Activated CD8-positive, alpha-beta T cell treated with anti-CD3 and anti-CD28 coated beads for 36 hours (primary cell): ENCODE data around the gene GABRR3. TPM values are rescaled to one million over a fixed set of nuclear protein-coding genes. Genes with fewer than 3 reads are reported as not detected.
A peak's percentile ranks its signal among the peaks of the same experiment; 100 is the strongest.

Source experiments
- ATAC-seq: fragments of 200-7000 bp; cut with Tn5 transposase; one replicate; pipeline ENCODE4 v1.10.0; 2021; ENCODE audit warnings: mild to moderate bottlenecking, moderate library complexity
- CTCF ChIA-PET: fragments of 350-600 bp; sonication (Branson Sonifier 250); formaldehyde crosslinking; loops from one replicate; lab custom pipeline; 2021; ENCODE audit warnings: antibody characterized with exemption; lab: Charles Lee
- POLR2A ChIA-PET: fragments of 350-600 bp; sonication (Branson Sonifier 250); formaldehyde crosslinking; loops from one replicate; lab custom pipeline; 2021; ENCODE audit warnings: antibody characterized with exemption; lab: Charles Lee
- DNase-seq: peaks from one replicate; pipeline ENCODE4 v3.0.0-alpha.2; 2020
- H3K27ac Mint-ChIP-seq: one replicate; pipeline ENCODE4 v1.8.0; 2021; ENCODE audit warnings: mild to moderate bottlenecking, mixed read lengths
- H3K27me3 Mint-ChIP-seq: one replicate; pipeline ENCODE4 v1.8.0; 2021; ENCODE audit warnings: mixed read lengths
- H3K36me3 Mint-ChIP-seq: one replicate; pipeline ENCODE4 v1.8.0; 2021; ENCODE audit warnings: low read depth, mixed read lengths
- H3K4me1 Mint-ChIP-seq: one replicate; pipeline ENCODE4 v1.8.0; 2021; ENCODE audit warnings: low read depth, mixed read lengths
- H3K4me3 Mint-ChIP-seq: one replicate; pipeline ENCODE4 v1.8.0; 2021; ENCODE audit warnings: mild to moderate bottlenecking, moderate library complexity, mixed read lengths
- H3K9me3 Mint-ChIP-seq: one replicate; pipeline ENCODE4 v1.8.0; 2021; ENCODE audit warnings: mixed read lengths
- CTCF ChIP-seq: fragments of 200-600 bp; IDR thresholded peaks from one replicate; pipeline ENCODE4 v1.8.0; 2022; ENCODE audit warnings: antibody characterized with exemption, mild to moderate bottlenecking
- intact Hi-C: fragments of 100-400 bp; cut with micrococcal nuclease; formaldehyde crosslinking; loops from one replicate; pipeline ENCODE4 v1.10.0; 2022
- total RNA-seq, 2 experiments: library from RNA; stranded (reverse); gene quantifications; one replicate each; pipeline ENCODE4 v1.2.3, GENCODE V29; 2021

The GABRR3 gene
- not detected for total RNA-seq

GRCh38 chr3:98035208-98035607 lies at the start of gene GABRR3:
Gene GABRR3, minus strand, starts transcription at chr3:98035315. Its CDS starts 328 bp downstream, at chr3:98034987.
- ChIA-PET CTCF (no interaction called here), POLR2A (no interaction called here)
- no peaks in the 10 kb centered on the region for H3K36me3 Mint-ChIP-seq
- intact Hi-C loops = loop anchor here (5.0 kb wide), 2 partner anchors 152 to 567 kb away; no protein-coding TSS in a partner anchor
- TF ChIP-seq CTCF = no peak
- H3K4me3 Mint-ChIP-seq = no peak within 1 kb of the TSS
- ATAC-seq (no peak), DNase-seq (no peak)
- peaks cover 13% of the 10 kb centered on the region for H3K27me3 Mint-ChIP-seq
- peaks cover 9% of the 10 kb centered on the region for H3K4me1 Mint-ChIP-seq
- H3K27ac Mint-ChIP-seq = no peak within 1 kb of the TSS
- H3K9me3 Mint-ChIP-seq = no peaks in the 10 kb centered on the region

- ATAC-seq (no peak), DNase-seq (no peak)
- Mint-ChIP-seq H3K36me3 (no peaks in the 10 kb centered on the region), H3K27me3 (peaks cover 1% of the 10 kb centered on the region), H3K27ac (no peak overlapping the region), H3K9me3 (no peaks in the 10 kb centered on the region), H3K4me1 (no peaks in the 10 kb centered on the region), H3K4me3 (no peak overlapping the region)
- POLR2A ChIA-PET = no interaction called here
- CTCF ChIA-PET = no interaction called here
- no peak for TF ChIP-seq CTCF
- intact Hi-C loops = no loop called here
Observed at GRCh38 chr3:98073486-98073885, 38.4 kb upstream of the GABRR3 start.

GRCh38 chr3:98070840-98071239 lies 35.7 kb upstream of the GABRR3 start:
- Mint-ChIP-seq H3K9me3 (no peaks in the 10 kb centered on the region), H3K27ac (no peak overlapping the region), H3K27me3 (peaks cover 9% of the 10 kb centered on the region), H3K4me3 (no peak overlapping the region), H3K36me3 (no peaks in the 10 kb centered on the region), H3K4me1 (no peaks in the 10 kb centered on the region)
- ATAC-seq = no peak
- CTCF ChIA-PET = interaction anchor here (1.5 kb wide), 1 partner anchor 31 kb away, joined by 6 read pairs; no protein-coding TSS in a partner anchor
- no peak for TF ChIP-seq CTCF
- DNase-seq = no peak
- POLR2A ChIA-PET = no interaction called here
- intact Hi-C loops = no loop called here

- intact Hi-C loops = no loop called here
- H3K4me1 Mint-ChIP-seq = no peaks in the 10 kb centered on the region
- H3K9me3 Mint-ChIP-seq = no peaks in the 10 kb centered on the region
- ChIA-PET POLR2A (no interaction called here), CTCF (no interaction called here)
- no peak overlapping the region for H3K27ac Mint-ChIP-seq
- H3K4me3 Mint-ChIP-seq = no peak overlapping the region
- ATAC-seq (no peak), DNase-seq (no peak)
- H3K36me3 Mint-ChIP-seq = no peaks in the 10 kb centered on the region
- peak; percentile 55 for TF ChIP-seq CTCF
- H3K27me3 Mint-ChIP-seq = peaks cover 10% of the 10 kb centered on the region
Observed at GRCh38 chr3:98068824-98069223, 33.7 kb upstream of the GABRR3 start.

- POLR2A ChIA-PET = no interaction called here
- Mint-ChIP-seq H3K27ac (no peak overlapping the region), H3K27me3 (peaks cover 8% of the 10 kb centered on the region), H3K4me3 (no peak overlapping the region), H3K4me1 (no peaks in the 10 kb centered on the region), H3K9me3 (no peaks in the 10 kb centered on the region), H3K36me3 (no peaks in the 10 kb centered on the region)
- CTCF ChIA-PET = no interaction called here
- ATAC-seq = no peak
- no peak for DNase-seq
- no peak for TF ChIP-seq CTCF
- intact Hi-C loops = no loop called here
Observed at GRCh38 chr3:98058244-98058960, 23.3 kb upstream of the GABRR3 start.
